ENCODE data around the gene ST6GAL1.

DNA sequence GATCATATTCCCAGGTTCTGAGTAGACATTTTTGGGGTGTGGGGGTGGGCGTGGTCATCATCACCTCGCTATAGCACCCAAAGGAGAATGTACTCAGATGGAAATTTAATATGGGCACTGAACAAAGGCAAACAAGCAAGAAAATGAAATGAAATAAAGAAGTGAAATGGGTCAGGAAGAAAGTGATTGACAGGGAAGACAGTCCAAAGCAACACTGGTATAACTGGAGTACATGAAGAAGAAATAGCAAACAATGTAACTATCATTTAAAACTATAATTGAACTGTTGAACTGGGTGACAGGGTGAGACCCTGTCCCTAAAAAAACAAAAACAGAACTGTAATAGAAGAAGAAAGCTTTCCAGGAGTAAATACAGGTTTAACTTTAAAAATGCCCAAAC, 184.2 kb downstream of the ST6GAL1 start:
- TF ChIP-seq POLR2A (IDR thresholded peaks at IDR 0.05), result no peak
- TF ChIP-seq, protein P1, sequence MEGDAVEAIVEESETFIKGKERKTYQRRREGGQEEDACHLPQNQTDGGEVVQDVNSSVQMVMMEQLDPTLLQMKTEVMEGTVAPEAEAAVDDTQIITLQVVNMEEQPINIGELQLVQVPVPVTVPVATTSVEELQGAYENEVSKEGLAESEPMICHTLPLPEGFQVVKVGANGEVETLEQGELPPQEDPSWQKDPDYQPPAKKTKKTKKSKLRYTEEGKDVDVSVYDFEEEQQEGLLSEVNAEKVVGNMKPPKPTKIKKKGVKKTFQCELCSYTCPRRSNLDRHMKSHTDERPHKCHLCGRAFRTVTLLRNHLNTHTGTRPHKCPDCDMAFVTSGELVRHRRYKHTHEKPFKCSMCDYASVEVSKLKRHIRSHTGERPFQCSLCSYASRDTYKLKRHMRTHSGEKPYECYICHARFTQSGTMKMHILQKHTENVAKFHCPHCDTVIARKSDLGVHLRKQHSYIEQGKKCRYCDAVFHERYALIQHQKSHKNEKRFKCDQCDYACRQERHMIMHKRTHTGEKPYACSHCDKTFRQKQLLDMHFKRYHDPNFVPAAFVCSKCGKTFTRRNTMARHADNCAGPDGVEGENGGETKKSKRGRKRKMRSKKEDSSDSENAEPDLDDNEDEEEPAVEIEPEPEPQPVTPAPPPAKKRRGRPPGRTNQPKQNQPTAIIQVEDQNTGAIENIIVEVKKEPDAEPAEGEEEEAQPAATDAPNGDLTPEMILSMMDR (IDR thresholded peaks at IDR 0.05), result no peak
